Testis (tissue), 2 donors: ENCODE results near the gene POLD3.

Source experiments
- CTCF ChIP-seq, 3 experiments: fragments of 450-650 bp in 2 of 3; fragments of 200-600 bp in 1 of 3; sonication (generic) in 1 of 3; IDR thresholded peaks; one replicate each; pipeline ENCODE4 v1.5.1; 2016 to 2019; ENCODE audit warnings: antibody characterized with exemption in 3 of 3, mild to moderate bottlenecking in 2 of 3, moderate library complexity in 1 of 3
- POLR2A ChIP-seq: fragments of 450-650 bp; IDR thresholded peaks from one replicate; pipeline ENCODE4 v1.6.1; 2017; ENCODE audit warnings: antibody characterized with exemption, mild to moderate bottlenecking, moderate library complexity

- TF ChIP-seq CTCF (IDR thresholded peaks at IDR 0.05) = no peak
- TF ChIP-seq POLR2A = no peak
These were observed 10.5 kb downstream of the POLD3 start for GRCh38 chr11:74602637-74603556.
